ENCODE data around the gene OTOP2. TPM values are rescaled to one million over a fixed set of nuclear protein-coding genes. Genes with fewer than 3 reads are reported as not detected.

OTOP2 gene
- total RNA-seq: not detected

GRCh38 chr17:74924250-74924948 is at the start of gene OTOP2:
Gene OTOP2 (plus strand): TSS chr17:74924273. CDS start chr17:74924633, 360 bp downstream.
- ATAC-seq (peak; percentile 18), DNase-seq (peak; percentile 39)
- Mint-ChIP-seq H3K27ac (no peak within 1 kb of the TSS), H3K27me3 (peaks cover 39% of the 10 kb centered on the region), H3K36me3 (ENCODE audit: low read depth) (no peaks in the 10 kb centered on the region), H3K9me3 (ENCODE audit: low read depth) (no peaks in the 10 kb centered on the region), H3K4me1 (peaks cover 7% of the 10 kb centered on the region), H3K4me3 (no peak within 1 kb of the TSS)
- intact Hi-C loops (cut with DNase I, micrococcal nuclease): no loop called here
- ChIA-PET CTCF (interaction anchor here (0.7 to 4.1 kb wide), 8 partner anchors 14 to 277 kb away, joined by 3 to 31 read pairs (median 4); no protein-coding TSS in a partner anchor), POLR2A (no interaction called here)

- CTCF ChIA-PET: interaction anchor here (0.6 to 7.6 kb wide), 7 partner anchors 12 to 272 kb away, joined by 3 to 76 read pairs (median 4); partner anchors contain the start of genes GRIN2C and MRPL58
- H3K27ac Mint-ChIP-seq: no peak overlapping the region
- H3K36me3 Mint-ChIP-seq (ENCODE audit: low read depth): no peaks in the 10 kb centered on the region
- H3K9me3 Mint-ChIP-seq (ENCODE audit: low read depth): no peaks in the 10 kb centered on the region
- peaks cover 22% of the 10 kb centered on the region for H3K4me1 Mint-ChIP-seq
- H3K4me3 Mint-ChIP-seq: no peak overlapping the region
- DNase-seq (no peak), ATAC-seq (no peak)
- POLR2A ChIA-PET: interaction anchor here (0.6 to 1.0 kb wide), 2 partner anchors 31 to 329 kb away, joined by 3 to 5 read pairs; no protein-coding TSS in a partner anchor
- intact Hi-C loops (cut with DNase I, micrococcal nuclease): loop anchor here in 1 of 2 experiments (5.0 kb wide), 3 partner anchors 672 to 1562 kb away; partner anchors contain the start of genes CDC42EP4, RPL38 and UNK
- H3K27me3 Mint-ChIP-seq: no peaks in the 10 kb centered on the region
Observed at GRCh38 chr17:74874615-74875037, 49.4 kb upstream of the OTOP2 start.

GRCh38 chr17:74875155-74875976 is 48.7 kb upstream of the OTOP2 start:
- Mint-ChIP-seq H3K27me3 (no peaks in the 10 kb centered on the region), H3K4me1 (peaks cover 22% of the 10 kb centered on the region), H3K27ac (peak overlapping the region; percentile 28), H3K9me3 (ENCODE audit: low read depth) (no peaks in the 10 kb centered on the region), H3K36me3 (ENCODE audit: low read depth) (no peaks in the 10 kb centered on the region), H3K4me3 (no peak overlapping the region)
- intact Hi-C loops (cut with DNase I, micrococcal nuclease): no loop called here
- ChIA-PET CTCF (interaction anchor here (0.6 to 7.6 kb wide), 6 partner anchors 13 to 273 kb away, joined by 3 to 76 read pairs (median 4); partner anchors contain the start of genes GRIN2C and MRPL58), POLR2A (interaction anchor here (1.0 kb wide), 1 partner anchor 328 kb away, joined by 3 read pairs; no protein-coding TSS in a partner anchor)
- no peak for ATAC-seq
- DNase-seq: no peak

- peak overlapping the region; percentile 28 for H3K27ac Mint-ChIP-seq
- H3K4me3 Mint-ChIP-seq: no peak overlapping the region
- ChIA-PET CTCF (interaction anchor here (2.0 to 7.6 kb wide), 2 partner anchors 14 to 82 kb away, joined by 4 to 76 read pairs; partner anchors contain the start of gene GRIN2C), POLR2A (no interaction called here)
- no peaks in the 10 kb centered on the region for H3K9me3 Mint-ChIP-seq (ENCODE audit: low read depth)
- intact Hi-C loops (cut with DNase I, micrococcal nuclease): no loop called here
- no peaks in the 10 kb centered on the region for H3K36me3 Mint-ChIP-seq (ENCODE audit: low read depth)
- ATAC-seq: no peak
- H3K4me1 Mint-ChIP-seq: peaks cover 22% of the 10 kb centered on the region
- H3K27me3 Mint-ChIP-seq: no peaks in the 10 kb centered on the region
- DNase-seq: no peak
Observed at GRCh38 chr17:74875977-74876593, 48.0 kb upstream of the OTOP2 start.

- Mint-ChIP-seq H3K27me3 (no peaks in the 10 kb centered on the region), H3K36me3 (ENCODE audit: low read depth) (no peaks in the 10 kb centered on the region), H3K4me1 (peaks cover 11% of the 10 kb centered on the region), H3K9me3 (ENCODE audit: low read depth) (no peaks in the 10 kb centered on the region), H3K4me3 (no peak overlapping the region), H3K27ac (no peak overlapping the region)
- POLR2A ChIA-PET: no interaction called here
- intact Hi-C loops (cut with DNase I, micrococcal nuclease): no loop called here
- ATAC-seq (no peak), DNase-seq (no peak)
- CTCF ChIA-PET: interaction anchor here (7.6 kb wide), 1 partner anchor 16 kb away, joined by 76 read pairs; the partner anchor contains the start of gene GRIN2C
Observed at GRCh38 chr17:74877592-74878548, 46.2 kb upstream of the OTOP2 start.

- intact Hi-C loops (cut with DNase I, micrococcal nuclease): no loop called here
- ChIA-PET POLR2A (no interaction called here), CTCF (no interaction called here)
- Mint-ChIP-seq H3K27me3 (no peaks in the 10 kb centered on the region), H3K36me3 (ENCODE audit: low read depth) (no peaks in the 10 kb centered on the region), H3K9me3 (ENCODE audit: low read depth) (no peaks in the 10 kb centered on the region), H3K4me3 (no peak overlapping the region), H3K27ac (no peak overlapping the region), H3K4me1 (peaks cover 10% of the 10 kb centered on the region)
- no peak for ATAC-seq
- DNase-seq: no peak
Observed at GRCh38 chr17:74878658-74879057, 45.4 kb upstream of the OTOP2 start.

GRCh38 chr17:74879308-74879707 is 44.8 kb upstream of the OTOP2 start:
- no peak for ATAC-seq
- H3K27me3 Mint-ChIP-seq: no peaks in the 10 kb centered on the region

GRCh38 chr17:74881073-74881472 is 43.0 kb upstream of the OTOP2 start:
- H3K27ac Mint-ChIP-seq: no peak overlapping the region
- no peaks in the 10 kb centered on the region for H3K4me1 Mint-ChIP-seq
- POLR2A ChIA-PET: no interaction called here
- H3K27me3 Mint-ChIP-seq: peaks cover 8% of the 10 kb centered on the region
- CTCF ChIA-PET: interaction anchor here (0.6 to 1.6 kb wide), 5 partner anchors 9 to 143 kb away, joined by 3 to 4 read pairs (median 3); no protein-coding TSS in a partner anchor
- ATAC-seq (no peak), DNase-seq (no peak)
- H3K36me3 Mint-ChIP-seq (ENCODE audit: low read depth): no peaks in the 10 kb centered on the region
- H3K4me3 Mint-ChIP-seq: no peak overlapping the region
- intact Hi-C loops (cut with DNase I, micrococcal nuclease): no loop called here
- H3K9me3 Mint-ChIP-seq (ENCODE audit: low read depth): no peaks in the 10 kb centered on the region

More at GRCh38 chr17:74879308-74879707, 44.8 kb upstream of the OTOP2 start:
- CTCF ChIA-PET: interaction anchor here (1.6 kb wide), 1 partner anchor 142 kb away, joined by 4 read pairs; no protein-coding TSS in a partner anchor
- Mint-ChIP-seq H3K27ac (no peak overlapping the region), H3K9me3 (ENCODE audit: low read depth) (no peaks in the 10 kb centered on the region), H3K36me3 (ENCODE audit: low read depth) (no peaks in the 10 kb centered on the region), H3K4me1 (peaks cover 7% of the 10 kb centered on the region), H3K4me3 (no peak overlapping the region)
- intact Hi-C loops (cut with DNase I, micrococcal nuclease): no loop called here
- no peak for DNase-seq
- POLR2A ChIA-PET: interaction anchor here (0.6 kb wide), 1 partner anchor 10 kb away, joined by 3 read pairs; no protein-coding TSS in a partner anchor

GRCh38 chr17:74882517-74883240 is 41.4 kb upstream of the OTOP2 start:
- H3K9me3 Mint-ChIP-seq (ENCODE audit: low read depth): no peaks in the 10 kb centered on the region
- DNase-seq (no peak), ATAC-seq (no peak)
- H3K27me3 Mint-ChIP-seq: peaks cover 8% of the 10 kb centered on the region
- no peaks in the 10 kb centered on the region for H3K4me1 Mint-ChIP-seq
- ChIA-PET POLR2A (no interaction called here), CTCF (interaction anchor here (0.6 to 1.5 kb wide), 2 partner anchors 9 to 91 kb away, joined by 3 to 4 read pairs; no protein-coding TSS in a partner anchor)
- H3K27ac Mint-ChIP-seq: no peak overlapping the region
- H3K4me3 Mint-ChIP-seq: no peak overlapping the region
- intact Hi-C loops (cut with DNase I, micrococcal nuclease): no loop called here
- no peaks in the 10 kb centered on the region for H3K36me3 Mint-ChIP-seq (ENCODE audit: low read depth)

GRCh38 chr17:74883241-74883745 is 40.8 kb upstream of the OTOP2 start:
- Mint-ChIP-seq H3K36me3 (ENCODE audit: low read depth) (no peaks in the 10 kb centered on the region), H3K4me3 (no peak overlapping the region), H3K27me3 (peaks cover 8% of the 10 kb centered on the region), H3K27ac (no peak overlapping the region), H3K4me1 (no peaks in the 10 kb centered on the region), H3K9me3 (ENCODE audit: low read depth) (no peaks in the 10 kb centered on the region)
- intact Hi-C loops (cut with DNase I, micrococcal nuclease): no loop called here
- ChIA-PET POLR2A (no interaction called here), CTCF (interaction anchor here (0.6 kb wide), 1 partner anchor 10 kb away, joined by 3 read pairs; no protein-coding TSS in a partner anchor)
- ATAC-seq (no peak), DNase-seq (no peak)
